HepG2 (cell line): Measurements from ENCODE around the gene ACSL1. TPM values are rescaled to one million over a fixed set of nuclear protein-coding genes. Genes with fewer than 3 reads are reported as not detected.

Experiments used
- ATAC-seq: fragments of 200-7000 bp; cut with Tn5 transposase; 3 replicates; pipeline ENCODE4 v1.9.1; 2020; ENCODE audit warnings: mild to moderate bottlenecking, moderate library complexity
- BruUV-seq: library from RNA; stranded (reverse); fragments of 400-500 nt; replicated peaks from 2 replicates; lab custom pipeline; 2021; lab: Mats Ljungman, UMichigan
- CTCF ChIA-PET: fragments of 300-600 bp; formaldehyde crosslinking; extraction: SDS; loops from one replicate; lab custom pipeline; 2021; ENCODE audit warnings: low total read pairs, inconsistent platforms, low intra/inter-chr PET ratio; lab: Yijun Ruan, JAX
- POLR2A ChIA-PET: fragments of 350-600 bp; sonication (Branson Sonifier 250); formaldehyde crosslinking; loops from one replicate; lab custom pipeline; 2020; ENCODE audit warnings: antibody characterized with exemption, inconsistent platforms; lab: Yijun Ruan, JAX
- DNase-seq: peaks from one replicate; pipeline ENCODE4 v3.0.0-alpha.2; 2015; ENCODE audit warnings: low spot score
- FAIRE-seq: peaks from 3 replicates; lab custom pipeline; 2011; peaks lifted over from hg19 to GRCh38; lab: Jason Lieb, UNC
- H2AFZ ChIP-seq: one replicate; pipeline ENCODE4 v1.6.1; 2011; ENCODE audit warnings: low read length, inconsistent platforms
- H3K27ac ChIP-seq: fragments of 300-600 bp; 3 replicates; pipeline ENCODE4 v1.8.0; 2011; ENCODE audit warnings: mixed run types, mild to moderate bottlenecking, mixed read lengths, low read length, inconsistent platforms; ENCODE audit not compliant: insufficient read depth; ENCODE audit errors: extremely low read length
- H3K27me3 ChIP-seq, 2 experiments: fragments of 200-600 bp in 1 of 2; 2 replicates in 1 of 2; 3 replicates in 1 of 2; pipeline versions ENCODE4 v1.6.0 to v1.8.0; 2011; ENCODE audit warnings: low read length in 2 of 2, mild to moderate bottlenecking in 2 of 2, moderate library complexity in 2 of 2, inconsistent platforms in 1 of 2; ENCODE audit not compliant: insufficient read depth in 2 of 2, control insufficient read depth in 1 of 2
- H3K36me3 ChIP-seq, 2 experiments: fragments of 200-600 bp in 1 of 2; replicated peaks in 1 of 2; 2 replicates in 1 of 2; 3 replicates in 1 of 2; pipeline versions ENCODE4 v1.5.1 to v1.8.0; 2011; ENCODE audit warnings: low read length in 2 of 2, inconsistent platforms in 1 of 2; ENCODE audit not compliant: insufficient read depth in 2 of 2, control insufficient read depth in 1 of 2
- H3K4me1 ChIP-seq: 2 replicates; pipeline ENCODE4 v1.5.1; 2012; ENCODE audit warnings: low read length, inconsistent platforms; ENCODE audit not compliant: insufficient read depth
- H3K4me2 ChIP-seq: 2 replicates; pipeline ENCODE4 v1.6.0; 2011; ENCODE audit warnings: low read depth, low read length, inconsistent platforms
- H3K4me3 ChIP-seq, 3 experiments: fragments of 200-600 bp in 1 of 3; sonication (generic), shearing (Covaris generic) in 1 of 3; replicated peaks in 1 of 3; 2 replicates each; pipeline ENCODE4 v1.5.1; 2011 to 2016; ENCODE audit warnings: low read length in 3 of 3, inconsistent platforms in 2 of 3, low read depth in 2 of 3, mild to moderate bottlenecking in 2 of 3, control low read depth in 1 of 3, mixed read lengths in 1 of 3; ENCODE audit not compliant: insufficient read depth in 1 of 3
- H3K79me2 ChIP-seq: one replicate; pipeline ENCODE4 v1.6.1; 2011; ENCODE audit warnings: low read length, inconsistent platforms; ENCODE audit not compliant: insufficient read depth
- H3K9ac ChIP-seq: 2 replicates; pipeline ENCODE4 v1.6.0; 2011; ENCODE audit warnings: mild to moderate bottlenecking, low read depth, low read length, inconsistent platforms; ENCODE audit not compliant: insufficient read depth
- H3K9me3 ChIP-seq: 2 replicates; pipeline ENCODE4 v1.5.1; 2012; ENCODE audit warnings: mild to moderate bottlenecking, low read length
- H4K20me1 ChIP-seq: 2 replicates; pipeline ENCODE4 v1.6.0; 2011; ENCODE audit warnings: inconsistent platforms, mild to moderate bottlenecking, low read length, moderate library complexity; ENCODE audit not compliant: insufficient read depth
- FOXA3 ChIP-seq: IDR thresholded peaks from 2 replicates; pipeline ENCODE4 v1.6.1; 2016; ENCODE audit warnings: missing genetic modification reagents, missing compliant biosample characterization
- HDAC1 ChIP-seq: sonication (generic); formaldehyde crosslinking; IDR thresholded peaks from 2 replicates; pipeline ENCODE4 v1.5.1; 2020; ENCODE audit warnings: mild to moderate bottlenecking, missing genetic modification reagents
- HMGA1 ChIP-seq: sonication (generic); formaldehyde crosslinking; conservative IDR thresholded peaks from 2 replicates; pipeline ENCODE4 v1.4.0; 2020; ENCODE audit warnings: missing genetic modification reagents
- HNRNPL ChIP-seq: fragments of 200-400 bp; formaldehyde crosslinking; IDR thresholded peaks from 2 replicates; pipeline ENCODE4 v1.6.1; 2017; ENCODE audit warnings: mild to moderate bottlenecking, low read depth, low read length
- RFX1 ChIP-seq: fragments of 450-650 bp; IDR thresholded peaks from 2 replicates; pipeline ENCODE4 v1.6.1; 2017
- ZBTB20 ChIP-seq: sonication (generic); formaldehyde crosslinking; IDR thresholded peaks from 2 replicates; pipeline ENCODE4 v1.8.1; 2023; ENCODE audit warnings: missing genetic modification reagents, low read depth, mild to moderate bottlenecking, borderline replicate concordance
- ZFP36L1 ChIP-seq: sonication (generic); formaldehyde crosslinking; IDR thresholded peaks from 2 replicates; pipeline ENCODE4 v1.8.0; 2022; ENCODE audit warnings: mild to moderate bottlenecking, missing genetic modification reagents, moderate library complexity
- ZMYM3 ChIP-seq: sonication (generic); formaldehyde crosslinking; IDR thresholded peaks from 2 replicates; pipeline ENCODE4 v1.5.1; 2020; ENCODE audit warnings: mild to moderate bottlenecking, missing genetic modification reagents
- ZNF577 ChIP-seq: sonication (generic); formaldehyde crosslinking; IDR thresholded peaks from 2 replicates; pipeline ENCODE4 v1.4.0; 2020; ENCODE audit warnings: mild to moderate bottlenecking, low read depth, missing genetic modification reagents, borderline replicate concordance
- WGBS: methylation state at CpG from one replicate; pipeline ENCODE4 v1.1.6; 2017; ENCODE audit warnings: low lambda C conversion rate; 5-methylcytosine and 5-hydroxymethylcytosine counted together
- in situ Hi-C: cut with HindIII; loops from 2 replicates; pipeline ENCODE4 v1.10.0; 2017; ENCODE audit warnings: low pct_unique_long_range_greater_than_20kb; ENCODE audit not compliant: extremely low pct_ligation_motif_present
- intact Hi-C: fragments of 100-400 bp; cut with micrococcal nuclease; formaldehyde crosslinking; loops from one replicate; pipeline ENCODE4 v1.10.0; 2022; ENCODE audit not compliant: unreplicated experiment
- polyA plus RNA-seq, 8 experiments: library from polyadenylated mRNA; depleted of rRNA in 3 of 8; stranded (reverse) in 7 of 8; unstranded in 1 of 8; fragments of >200 nt; fragmentation: Illumina TruSeq in 4 of 8; extraction: Trizol in 4 of 8; gene quantifications; 2 replicates each; pipeline versions ENCODE4 v1.2.1 to v1.2.3, GENCODE V29; 2011 to 2016; ENCODE audit warnings: low read depth in 4 of 8, missing spikeins in 1 of 8, mixed read lengths in 1 of 8; ENCODE audit not compliant: insufficient read depth in 1 of 8
- total RNA-seq, 5 experiments: library from RNA; depleted of rRNA; stranded (reverse); fragments of >200 nt; fragmentation: Illumina TruSeq; extraction: Trizol; gene quantifications; 2 replicates each; pipeline ENCODE4 v1.2.3, GENCODE V29; 2016; ENCODE audit warnings: low read depth in 1 of 5
- TF ChIP-seq, protein P1 (sequence below): IDR thresholded peaks from 2 replicates; pipeline ENCODE4 v1.6.1; 2016
- TF ChIP-seq, protein P2 (sequence below): sonication (generic); formaldehyde crosslinking; IDR thresholded peaks from 2 replicates; pipeline ENCODE4 v1.5.0; 2020; ENCODE audit warnings: missing genetic modification reagents
- TF ChIP-seq, protein P3 (sequence below): fragments of 450-650 bp; IDR thresholded peaks from 2 replicates; pipeline ENCODE4 v1.6.1; 2017

ACSL1 gene
- total and polyA plus RNA-seq, 2 of the 13 experiments (the other 11 are each of a cell fraction or from before 2014, with no cell fraction given), result 10.0 to 29.8 TPM

DNA sequence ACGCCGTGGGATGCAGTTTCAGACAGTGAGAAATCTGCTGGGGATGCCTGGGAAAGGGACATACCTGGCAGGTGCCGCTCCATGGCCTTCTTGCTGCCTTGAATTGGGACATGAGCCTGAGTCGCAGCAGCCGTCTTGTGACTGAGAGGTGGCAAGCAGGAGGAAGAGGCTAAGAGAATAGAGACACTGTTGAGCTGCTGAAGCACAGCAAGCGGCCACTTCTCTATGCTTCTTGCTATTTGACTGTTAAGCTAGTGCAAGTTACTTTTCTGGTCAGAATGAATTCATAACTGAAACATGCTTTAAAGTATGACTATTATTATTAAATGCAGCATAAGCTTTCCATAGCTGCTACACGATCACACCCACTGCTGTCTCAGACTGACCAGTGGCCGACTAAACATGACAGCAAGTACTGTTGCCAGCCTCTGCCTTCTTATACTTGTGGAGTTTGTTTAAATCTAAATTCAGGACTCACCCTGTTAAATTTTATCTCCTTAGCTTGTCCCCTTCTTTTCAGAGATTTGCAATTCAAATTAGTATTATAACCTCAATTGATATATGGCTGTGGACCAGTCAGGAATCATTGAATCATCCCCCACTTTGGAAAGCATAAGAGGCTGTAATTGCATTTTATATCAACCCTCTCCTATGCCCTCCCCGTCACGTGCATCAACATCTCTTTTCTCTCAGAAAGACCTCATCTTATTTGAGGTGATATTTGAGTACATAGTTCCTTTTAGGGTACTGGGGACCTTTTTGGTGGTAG lies 24.8 kb upstream of the ACSL1 start:
- Histone ChIP-seq H3K9me3 (no peaks in the 10 kb centered on the region), H3K4me3 (no peak overlapping the region), H2AFZ (no peak overlapping the region), H3K27me3 (no peaks in the 10 kb centered on the region; a peak in 1 of 5 replicates), H3K4me1 (peaks cover 11% of the 10 kb centered on the region), H3K36me3 (no peaks in the 10 kb centered on the region), H3K27ac (no peak overlapping the region), H4K20me1 (no peaks in the 10 kb centered on the region), H3K4me2 (no peak overlapping the region), H3K9ac (no peak overlapping the region), H3K79me2 (no peaks in the 10 kb centered on the region)
- TF ChIP-seq, protein P1, sequence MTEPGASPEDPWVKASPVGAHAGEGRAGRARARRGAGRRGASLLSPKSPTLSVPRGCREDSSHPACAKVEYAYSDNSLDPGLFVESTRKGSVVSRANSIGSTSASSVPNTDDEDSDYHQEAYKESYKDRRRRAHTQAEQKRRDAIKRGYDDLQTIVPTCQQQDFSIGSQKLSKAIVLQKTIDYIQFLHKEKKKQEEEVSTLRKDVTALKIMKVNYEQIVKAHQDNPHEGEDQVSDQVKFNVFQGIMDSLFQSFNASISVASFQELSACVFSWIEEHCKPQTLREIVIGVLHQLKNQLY (CRISPR knock-in tag), result no peak
- no peak for TF ChIP-seq HDAC1
- POLR2A ChIA-PET, result no interaction called here
- ATAC-seq (no peak), FAIRE-seq (no peak), DNase-seq (no peak)
- CTCF ChIA-PET, result no interaction called here
- in situ Hi-C loops, result no loop called here
- WGBS, result 83% methylated on average over 10 of the region's 10 CpGs
- intact Hi-C loops, result no loop called here
- BruUV-seq, result no TSS peak

DNA sequence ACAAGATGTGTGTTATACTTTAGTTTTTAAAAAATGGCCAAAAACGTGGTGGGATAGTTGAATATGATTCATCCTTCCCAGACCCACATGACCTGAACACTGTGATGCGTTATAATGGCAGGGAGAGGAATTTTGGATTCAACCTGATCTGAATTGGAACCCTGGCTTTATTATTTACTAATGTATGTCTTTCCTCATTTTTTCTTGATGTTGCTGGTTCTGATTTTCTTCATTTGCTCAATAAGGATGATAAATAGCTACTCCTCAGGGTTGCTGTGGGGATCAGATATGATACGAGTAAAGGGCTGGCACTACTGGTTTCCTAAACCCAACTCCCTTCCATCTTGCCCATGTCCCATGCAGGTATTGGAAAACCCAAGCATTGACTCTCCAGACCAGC lies 24.2 kb upstream of the ACSL1 start:
- H2AFZ ChIP-seq, result no peak overlapping the region
- H3K4me2 ChIP-seq, result no peak overlapping the region
- POLR2A ChIA-PET, result no interaction called here
- FAIRE-seq (no peak), DNase-seq (no peak)
- intact Hi-C loops (no loop called here), in situ Hi-C loops (no loop called here)
- H3K4me3 ChIP-seq, result no peak overlapping the region
- 61% methylated on average over 3 of the region's 3 CpGs for WGBS
- no peaks in the 10 kb centered on the region for H4K20me1 ChIP-seq
- H3K27me3 ChIP-seq, result no peaks in the 10 kb centered on the region; a peak in 1 of 5 replicates
- peaks cover 17% of the 10 kb centered on the region for H3K4me1 ChIP-seq
- no peak for TF ChIP-seq ZMYM3 (CRISPR knock-in tag)
- TF ChIP-seq ZBTB20 (CRISPR knock-in tag), result no peak
- no peak for TF ChIP-seq FOXA3 (CRISPR knock-in tag)
- TF ChIP-seq HMGA1 (CRISPR knock-in tag), result no peak
- TF ChIP-seq HNRNPL, result no peak
- TF ChIP-seq RFX1, result no peak
- TF ChIP-seq, protein P2, sequence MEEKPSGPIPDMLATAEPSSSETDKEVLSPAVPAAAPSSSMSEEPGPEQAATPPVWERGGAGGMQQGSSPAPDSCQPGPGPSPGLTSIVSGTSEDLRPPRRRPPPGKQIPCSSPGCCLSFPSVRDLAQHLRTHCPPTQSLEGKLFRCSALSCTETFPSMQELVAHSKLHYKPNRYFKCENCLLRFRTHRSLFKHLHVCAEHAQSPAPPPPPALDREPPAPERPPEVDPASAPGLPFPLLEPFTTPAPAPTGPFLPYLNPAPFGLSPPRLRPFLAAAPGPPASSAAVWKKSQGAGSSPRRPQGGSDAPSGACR, result no peak
- TF ChIP-seq, protein P3, sequence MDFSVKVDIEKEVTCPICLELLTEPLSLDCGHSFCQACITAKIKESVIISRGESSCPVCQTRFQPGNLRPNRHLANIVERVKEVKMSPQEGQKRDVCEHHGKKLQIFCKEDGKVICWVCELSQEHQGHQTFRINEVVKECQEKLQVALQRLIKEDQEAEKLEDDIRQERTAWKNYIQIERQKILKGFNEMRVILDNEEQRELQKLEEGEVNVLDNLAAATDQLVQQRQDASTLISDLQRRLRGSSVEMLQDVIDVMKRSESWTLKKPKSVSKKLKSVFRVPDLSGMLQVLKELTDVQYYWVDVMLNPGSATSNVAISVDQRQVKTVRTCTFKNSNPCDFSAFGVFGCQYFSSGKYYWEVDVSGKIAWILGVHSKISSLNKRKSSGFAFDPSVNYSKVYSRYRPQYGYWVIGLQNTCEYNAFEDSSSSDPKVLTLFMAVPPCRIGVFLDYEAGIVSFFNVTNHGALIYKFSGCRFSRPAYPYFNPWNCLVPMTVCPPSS, result no peak
- TF ChIP-seq ZNF577 (CRISPR knock-in tag), result no peak
- no peak for TF ChIP-seq ZFP36L1 (CRISPR knock-in tag)
- TF ChIP-seq, all 625 proteins: peak for 0
- Histone ChIP-seq H3K79me2 (no peaks in the 10 kb centered on the region), H3K9ac (no peak overlapping the region), H3K27ac (no peak overlapping the region), H3K36me3 (no peaks in the 10 kb centered on the region), H3K9me3 (no peaks in the 10 kb centered on the region)
- CTCF ChIA-PET, result no interaction called here
- BruUV-seq, result no TSS peak
- ATAC-seq, result no peak
